Measurements from ENCODE around the gene MYBPH.

GRCh38 chr1:203126151-203126865 lies 49.3 kb downstream of the MYBPH start:
- TF ChIP-seq POLR2A (IDR thresholded peaks at IDR 0.05) (no peak), CTCF (IDR thresholded peaks at IDR 0.05) (peak in 5 of 7 experiments; percentile 10 to 55 (median 45))
